Adipocyte (in vitro differentiated cells): Measurements from ENCODE around the gene EYA4.
"Not testable (repeated sequence)": the region's sequence is repeated elsewhere in the genome, so short reads cannot be mapped to it uniquely, and the experiment has no call there.

Experiments used
- DNase-seq: peaks from one replicate; pipeline ENCODE4 v3.0.0-alpha.2; 2015; ENCODE audit warnings: low read depth
- H3K27me3 ChIP-seq: replicated peaks from 2 replicates; pipeline ENCODE4 v1.7.0; 2013; ENCODE audit warnings: mild to moderate bottlenecking, low read length, moderate library complexity; ENCODE audit not compliant: control insufficient read depth, insufficient read depth
- H3K36me3 ChIP-seq: 2 replicates; pipeline ENCODE4 v1.7.0; 2013; ENCODE audit warnings: low read length, mild to moderate bottlenecking, moderate library complexity; ENCODE audit not compliant: control insufficient read depth, insufficient read depth, severe bottlenecking
- H3K4me1 ChIP-seq: 2 replicates; pipeline ENCODE4 v1.7.0; 2013; ENCODE audit warnings: mild to moderate bottlenecking, low read length, moderate library complexity; ENCODE audit not compliant: control insufficient read depth, insufficient read depth
- H3K4me3 ChIP-seq: 2 replicates; pipeline ENCODE4 v1.7.0; 2013; ENCODE audit warnings: mild to moderate bottlenecking, low read length, moderate library complexity
- H3K9ac ChIP-seq: 2 replicates; pipeline ENCODE4 v1.7.0; 2013; ENCODE audit warnings: mild to moderate bottlenecking, low read length, moderate library complexity
- H3K9me3 ChIP-seq: 2 replicates; pipeline ENCODE4 v1.7.0; 2013; ENCODE audit warnings: mild to moderate bottlenecking, low read length, moderate library complexity; ENCODE audit not compliant: control insufficient read depth

EYA4 gene

DNA sequence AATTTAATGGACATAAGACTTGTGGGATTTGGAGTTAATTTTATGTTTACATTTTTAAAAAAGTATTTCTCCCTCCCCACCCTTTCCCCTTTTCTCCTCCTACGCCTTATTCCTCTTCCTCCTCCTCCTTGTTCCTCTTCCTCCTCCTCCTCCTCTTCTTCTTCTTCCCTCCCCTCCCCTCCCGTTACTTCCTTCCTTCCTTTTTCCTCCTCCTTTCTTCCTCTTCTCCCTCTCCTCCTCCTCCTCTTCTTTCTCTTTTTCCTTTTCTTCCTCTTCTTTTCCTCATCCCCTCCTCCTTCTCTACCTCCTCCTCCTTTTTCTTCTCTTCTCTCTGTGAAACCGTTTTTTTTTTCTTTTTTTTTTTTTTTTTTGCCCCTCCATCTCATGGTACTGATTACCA, 139.6 kb downstream of the EYA4 start:
- Histone ChIP-seq H3K9me3 (no peaks in the 10 kb centered on the region), H3K9ac (no peak overlapping the region), H3K4me1 (no peaks in the 10 kb centered on the region), H3K4me3 (no peak overlapping the region), H3K36me3 (no peaks in the 10 kb centered on the region), H3K27me3 (no peaks in the 10 kb centered on the region)
- DNase-seq, result no peak

- H3K36me3 ChIP-seq, result no peaks in the 10 kb centered on the region
- no peak for DNase-seq
- H3K27me3 ChIP-seq, result peaks cover 2% of the 10 kb centered on the region
Measured at GRCh38 chr6:133388731-133389130, 147.6 kb downstream of the EYA4 start.

GRCh38 chr6:133390168-133390567, 149.0 kb downstream of the EYA4 start:
- DNase-seq, result no peak
- Histone ChIP-seq H3K27me3 (peaks cover 4% of the 10 kb centered on the region), H3K4me3 (no peak overlapping the region), H3K4me1 (peaks cover 14% of the 10 kb centered on the region), H3K9me3 (no peaks in the 10 kb centered on the region), H3K36me3 (no peaks in the 10 kb centered on the region), H3K9ac (no peak overlapping the region)

More at GRCh38 chr6:133388731-133389130, 147.6 kb downstream of the EYA4 start:
- H3K9ac ChIP-seq, result no peak overlapping the region
- H3K4me1 ChIP-seq, result peaks cover 14% of the 10 kb centered on the region
- H3K9me3 ChIP-seq, result no peaks in the 10 kb centered on the region
- H3K4me3 ChIP-seq, result no peak overlapping the region

- Histone ChIP-seq H3K9me3 (no peaks in the 10 kb centered on the region), H3K27me3 (peaks cover 4% of the 10 kb centered on the region), H3K36me3 (no peaks in the 10 kb centered on the region), H3K4me3 (no peak overlapping the region), H3K4me1 (peaks cover 14% of the 10 kb centered on the region), H3K9ac (no peak overlapping the region)
- no peak for DNase-seq
Measured at GRCh38 chr6:133392015-133392414, 150.9 kb downstream of the EYA4 start.

DNA sequence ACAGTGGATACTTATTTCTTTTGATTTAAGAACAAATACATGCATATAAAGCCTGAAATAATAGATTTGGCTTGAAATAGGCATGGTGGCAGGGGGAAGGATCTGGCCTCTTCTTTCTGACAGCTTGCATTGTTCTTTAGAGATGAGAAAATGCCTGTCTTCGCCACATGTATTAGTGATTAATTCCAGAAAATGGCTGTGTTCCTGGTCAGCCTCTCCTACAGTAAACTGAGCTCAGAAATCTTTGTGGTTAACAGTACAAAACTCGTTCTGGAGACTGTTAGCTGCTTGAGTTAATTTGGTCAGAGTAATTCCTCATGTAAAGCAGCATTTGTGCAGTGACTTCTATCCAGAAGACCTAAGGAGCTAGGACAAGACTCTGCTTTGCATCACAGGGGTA, 151.5 kb downstream of the EYA4 start:
- H3K4me3 ChIP-seq, result no peak overlapping the region
- H3K36me3 ChIP-seq, result no peaks in the 10 kb centered on the region
- H3K27me3 ChIP-seq, result peaks cover 4% of the 10 kb centered on the region
- H3K9me3 ChIP-seq, result no peaks in the 10 kb centered on the region
- DNase-seq, result no peak
- H3K9ac ChIP-seq, result no peak overlapping the region
- H3K4me1 ChIP-seq, result peaks cover 14% of the 10 kb centered on the region

DNA sequence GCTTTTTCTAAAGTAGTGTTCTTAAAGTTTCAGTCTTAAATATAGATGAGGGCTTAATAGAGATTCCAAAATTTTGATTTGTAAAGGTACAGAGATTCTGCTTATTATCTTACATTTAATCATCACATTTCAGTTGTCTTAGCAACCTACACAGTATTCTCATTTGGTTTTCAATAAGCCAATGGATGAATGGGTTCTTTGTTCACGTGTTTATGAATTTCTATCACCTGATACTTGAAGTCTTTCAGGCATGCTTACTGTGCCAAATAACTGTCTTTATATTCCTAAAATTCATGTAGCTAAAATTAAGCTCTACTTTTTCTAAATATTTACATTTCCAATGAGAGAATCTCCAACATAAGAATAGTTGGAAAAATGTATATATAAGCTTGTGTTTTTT, 152.7 kb downstream of the EYA4 start:
- Histone ChIP-seq H3K36me3 (no peaks in the 10 kb centered on the region), H3K4me1 (peaks cover 10% of the 10 kb centered on the region), H3K9me3 (no peaks in the 10 kb centered on the region), H3K9ac (no peak overlapping the region), H3K4me3 (no peak overlapping the region), H3K27me3 (peaks cover 4% of the 10 kb centered on the region)
- DNase-seq, result no peak

GRCh38 chr6:133394630-133395029, 153.5 kb downstream of the EYA4 start:
- H3K9me3 ChIP-seq, result no peaks in the 10 kb centered on the region
- no peaks in the 10 kb centered on the region for H3K36me3 ChIP-seq
- H3K27me3 ChIP-seq, result peaks cover 4% of the 10 kb centered on the region
- no peak overlapping the region for H3K4me3 ChIP-seq
- H3K9ac ChIP-seq, result no peak overlapping the region
- DNase-seq, result no peak
- H3K4me1 ChIP-seq, result peaks cover 3% of the 10 kb centered on the region

GRCh38 chr6:133396233-133396983, 155.3 kb downstream of the EYA4 start:
- Histone ChIP-seq H3K4me1 (no peaks in the 10 kb centered on the region), H3K4me3 (no peak overlapping the region), H3K36me3 (no peaks in the 10 kb centered on the region), H3K9me3 (no peaks in the 10 kb centered on the region), H3K27me3 (peaks cover 4% of the 10 kb centered on the region), H3K9ac (no peak overlapping the region)
- DNase-seq, result peak; percentile 36

GRCh38 chr6:133396984-133397348, 155.8 kb downstream of the EYA4 start:
- H3K36me3 ChIP-seq, result no peaks in the 10 kb centered on the region
- H3K4me1 ChIP-seq, result no peaks in the 10 kb centered on the region
- H3K9me3 ChIP-seq, result no peaks in the 10 kb centered on the region
- peak; percentile 45 for DNase-seq
- H3K4me3 ChIP-seq, result no peak overlapping the region
- peaks cover 4% of the 10 kb centered on the region for H3K27me3 ChIP-seq
- H3K9ac ChIP-seq, result no peak overlapping the region

DNA sequence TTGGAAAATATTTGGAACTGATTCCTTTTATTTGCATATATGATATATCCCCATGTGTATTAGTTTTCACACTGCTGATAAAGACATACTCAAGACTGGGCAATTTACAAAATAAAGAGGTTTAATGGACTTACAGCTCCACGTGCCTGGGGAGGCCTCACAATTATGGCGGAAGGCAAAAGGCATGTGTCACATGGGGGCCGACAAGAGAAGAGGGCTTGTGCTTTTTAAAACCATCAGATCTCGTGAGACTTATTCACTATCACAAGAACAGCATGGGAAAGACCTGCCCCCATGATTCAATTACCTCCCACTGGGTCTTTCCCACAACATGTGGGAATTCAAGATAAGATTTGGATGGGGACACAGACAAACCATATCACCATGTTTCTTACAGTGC, 156.4 kb downstream of the EYA4 start:
- H3K36me3 ChIP-seq, H3K27me3 ChIP-seq, H3K4me3 ChIP-seq, H3K9me3 ChIP-seq, H3K9ac ChIP-seq, H3K4me1 ChIP-seq, DNase-seq: not testable (repeated sequence)

DNA sequence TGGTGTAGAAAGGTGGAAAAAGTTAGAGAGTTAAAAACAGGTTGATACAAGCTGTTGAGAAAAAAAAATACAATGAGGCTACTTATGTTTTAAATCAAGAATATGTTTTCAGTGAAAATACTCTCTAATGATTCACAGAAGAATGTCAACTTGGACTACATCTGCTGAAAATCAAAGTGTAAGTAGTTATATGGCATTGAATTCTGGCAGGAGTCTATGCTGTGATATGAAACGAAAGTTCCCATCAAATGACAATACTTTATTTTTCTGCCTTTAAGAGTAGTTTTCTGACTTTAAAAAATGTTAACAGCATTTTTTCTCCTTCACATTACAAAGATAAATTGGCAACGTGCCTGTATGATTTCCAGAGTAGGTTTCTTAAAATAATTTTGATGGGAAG, 158.3 kb downstream of the EYA4 start:
- Histone ChIP-seq H3K4me1 (no peaks in the 10 kb centered on the region), H3K27me3 (no peaks in the 10 kb centered on the region), H3K9ac (no peak overlapping the region), H3K9me3 (no peaks in the 10 kb centered on the region), H3K36me3 (no peaks in the 10 kb centered on the region), H3K4me3 (no peak overlapping the region)
- peak; percentile 56 for DNase-seq

- Histone ChIP-seq H3K27me3 (no peaks in the 10 kb centered on the region), H3K36me3 (no peaks in the 10 kb centered on the region), H3K4me3 (no peak overlapping the region), H3K9me3 (no peaks in the 10 kb centered on the region), H3K4me1 (no peaks in the 10 kb centered on the region), H3K9ac (no peak overlapping the region)
- DNase-seq, result no peak
Measured at GRCh38 chr6:133404151-133404550, 163.0 kb downstream of the EYA4 start.
